CD1c-positive myeloid dendritic cell (primary cell): ENCODE data around the gene TEX19.

Source experiments
- DNase-seq: peaks from one replicate; pipeline ENCODE4 v3.0.0-alpha.2; 2016; ENCODE audit errors: extremely low spot score

TEX19 gene

DNA sequence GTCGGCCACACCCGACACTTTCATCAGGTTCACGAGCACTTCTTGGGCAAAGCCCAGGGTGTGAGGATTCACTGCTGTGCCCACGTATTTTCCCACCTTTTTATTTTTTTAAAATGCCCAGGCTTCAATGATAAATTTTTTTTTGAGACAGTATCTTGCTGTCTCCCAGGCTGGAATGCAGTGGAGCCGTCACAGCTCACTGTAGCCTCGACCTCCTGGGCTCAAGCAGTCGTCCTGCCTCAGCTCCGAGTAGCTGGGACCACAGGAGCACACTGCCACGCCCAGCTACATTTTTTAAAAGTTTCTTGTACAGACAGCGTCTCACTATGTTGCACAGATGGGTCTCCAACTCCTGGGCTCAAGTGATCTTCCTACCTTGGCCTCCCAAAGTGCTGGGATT, 30.3 kb downstream of the TEX19 start:
- no peak for DNase-seq

DNA sequence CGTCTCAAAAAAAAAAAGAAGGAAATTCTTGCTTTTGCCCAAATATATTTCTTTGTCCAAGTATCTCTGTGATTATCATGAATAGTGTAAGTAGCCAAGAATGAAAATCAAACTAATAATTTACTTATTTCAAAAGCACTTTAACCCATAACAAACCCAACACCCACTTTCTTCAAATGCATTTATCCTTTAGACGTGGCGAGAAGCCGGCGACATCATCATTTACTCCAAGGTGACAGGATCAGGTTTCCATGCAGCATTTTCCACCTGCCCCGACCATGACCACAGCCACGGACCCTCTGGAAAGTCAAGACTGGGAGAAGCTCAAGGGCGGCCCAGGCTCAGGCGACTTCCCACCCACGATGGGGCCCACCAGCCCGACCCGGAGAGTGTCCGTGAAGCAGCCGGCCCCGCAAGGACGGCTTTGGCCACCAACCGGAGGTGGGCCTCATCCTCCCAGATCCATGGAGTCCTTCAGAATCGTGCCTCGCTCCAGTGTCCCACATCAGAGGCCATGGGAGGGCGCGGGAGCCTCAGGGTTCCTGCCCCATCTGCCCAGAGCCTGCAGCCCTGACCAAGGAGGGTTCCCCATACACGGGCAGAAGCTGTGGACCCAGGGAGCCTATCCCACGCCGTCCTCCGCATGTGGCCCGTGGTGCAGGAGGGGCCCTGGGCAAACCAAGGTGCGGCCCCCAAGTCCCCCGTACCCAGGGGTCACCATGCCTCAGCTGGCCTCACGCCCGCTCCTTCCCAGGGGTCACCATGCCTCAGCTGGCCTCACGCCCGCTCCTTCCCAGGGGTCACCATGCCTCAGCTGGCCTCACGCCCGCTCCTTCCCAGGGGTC, 31.2 kb downstream of the TEX19 start:
- DNase-seq: no peak

DNA sequence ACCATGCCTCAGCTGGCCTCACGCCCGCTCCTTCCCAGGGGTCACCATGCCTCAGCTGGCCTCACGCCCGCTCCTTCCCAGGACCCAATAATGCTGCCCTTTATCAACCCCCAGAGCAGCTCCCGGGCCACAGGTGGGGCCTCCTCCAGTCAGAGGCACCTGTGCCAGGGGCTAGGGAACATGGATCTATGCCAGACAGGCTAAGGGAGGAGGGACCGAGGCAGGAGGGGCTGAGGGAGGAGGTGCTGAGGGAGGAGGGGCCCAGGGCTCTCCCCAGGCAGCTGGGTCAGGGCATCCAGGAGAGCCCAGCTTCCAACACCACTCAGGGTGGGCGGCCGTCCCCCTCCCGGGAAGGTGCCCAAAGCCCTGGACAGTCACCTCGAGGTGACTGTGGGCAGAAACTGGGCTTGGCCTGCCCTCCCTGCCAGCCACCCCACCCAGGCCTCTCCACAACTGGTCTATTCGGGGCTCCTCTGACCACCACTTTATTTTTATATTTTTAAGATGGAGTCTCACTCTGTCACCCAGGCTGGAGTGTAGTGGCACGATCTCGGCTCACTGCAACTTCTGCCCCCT, 31.9 kb downstream of the TEX19 start:
- DNase-seq: no peak

DNA sequence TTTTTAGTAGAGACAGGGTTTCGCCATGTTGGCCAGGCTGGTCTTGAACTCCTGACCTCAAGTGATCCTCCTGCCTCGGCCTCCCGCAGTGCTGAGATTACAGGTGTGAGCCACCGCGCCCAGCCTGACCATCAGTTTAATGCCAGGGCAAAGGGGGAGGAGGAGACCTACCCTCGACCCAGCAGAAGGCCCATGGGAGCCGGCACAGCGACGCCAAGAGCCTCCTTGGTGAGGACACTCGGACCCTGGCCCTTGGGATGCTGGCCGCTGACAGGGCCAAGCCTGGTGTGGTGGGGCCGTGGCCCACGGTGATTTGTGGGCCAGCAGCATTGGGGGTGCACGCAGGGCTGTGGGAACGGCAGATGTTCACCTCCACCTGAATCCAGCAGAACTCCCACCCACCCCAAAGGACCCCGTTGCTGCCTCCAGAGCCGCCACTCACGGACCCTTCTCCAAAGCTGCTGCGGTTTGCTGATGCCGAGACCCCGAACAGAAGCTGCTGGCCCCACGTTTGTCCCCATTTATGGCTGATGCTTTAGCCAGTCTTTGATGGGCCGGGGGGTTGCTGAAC, 32.5 kb downstream of the TEX19 start:
- DNase-seq: no peak

DNA sequence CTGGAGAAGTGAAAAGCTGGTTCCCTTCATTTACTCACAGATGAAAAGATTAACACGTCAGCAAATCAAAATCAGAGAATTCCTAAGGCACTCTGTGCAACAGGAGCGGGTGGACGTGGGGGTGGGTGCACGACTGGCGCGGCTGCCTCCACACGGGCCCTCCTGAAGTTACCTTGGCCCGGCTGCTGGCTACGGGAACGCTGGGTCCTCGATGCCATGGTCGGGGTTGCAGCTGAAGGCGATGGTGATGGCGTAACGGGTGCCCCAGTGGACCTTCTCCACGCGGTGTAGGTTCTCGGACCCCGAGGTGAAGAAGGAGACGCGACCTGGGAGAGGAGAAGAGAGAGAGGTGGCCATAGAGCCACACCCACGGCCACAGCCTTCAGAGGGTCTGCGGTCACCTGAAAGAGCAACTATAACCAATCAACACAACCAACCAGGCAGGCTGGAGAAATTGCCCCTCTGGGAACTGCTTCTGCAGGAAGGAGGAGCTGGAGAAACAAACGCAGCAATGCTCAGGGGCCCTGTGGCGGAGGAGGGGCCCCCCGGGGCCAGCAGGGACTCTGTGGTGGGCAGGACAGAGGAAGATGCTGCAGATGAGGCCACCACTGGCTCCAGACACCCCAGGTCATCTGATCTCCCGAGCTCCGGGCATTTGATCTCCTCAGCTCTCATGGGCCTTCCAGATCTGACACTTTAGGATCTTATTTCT, 33.3 kb downstream of the TEX19 start:
- DNase-seq: no peak

DNA sequence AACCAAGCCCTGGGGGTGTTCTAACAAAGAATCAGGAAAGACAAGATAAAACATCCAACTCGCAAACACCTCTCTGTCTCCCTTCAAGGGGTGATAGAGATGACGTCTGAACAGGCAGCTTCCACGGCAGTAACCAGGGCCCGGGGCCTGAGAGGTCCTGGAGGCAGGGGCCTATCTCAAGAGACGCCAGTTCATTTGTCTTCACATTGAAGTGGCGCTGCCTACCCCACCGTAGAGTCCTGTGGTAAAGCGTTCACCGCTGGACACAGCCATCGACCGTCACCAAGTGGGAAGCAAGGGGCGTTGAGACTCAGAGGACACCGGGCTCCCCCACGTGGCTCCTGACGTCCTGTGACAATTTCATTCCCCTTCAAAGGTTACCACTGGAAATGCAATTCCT, 33.9 kb downstream of the TEX19 start:
- DNase-seq: no peak

DNA sequence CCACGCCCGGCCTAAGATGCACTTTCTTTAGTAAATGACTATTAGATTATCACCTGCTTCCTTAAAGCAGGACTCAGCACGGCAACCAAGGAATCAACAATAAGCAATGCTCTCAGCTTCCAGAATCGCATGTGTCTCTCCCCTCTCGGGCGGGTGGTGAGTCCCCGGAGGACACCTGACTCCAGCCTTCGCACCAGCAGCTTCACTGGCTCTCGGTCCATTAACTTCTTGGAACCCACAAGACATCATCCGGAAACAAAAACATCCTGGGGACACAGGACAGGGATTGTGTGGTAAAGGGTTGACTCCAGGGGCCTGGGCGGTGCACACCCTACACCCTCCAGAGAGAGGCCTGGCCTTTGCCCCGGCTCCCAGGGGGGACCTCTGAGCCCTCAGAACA, 35.2 kb downstream of the TEX19 start:
- no peak for DNase-seq

DNA sequence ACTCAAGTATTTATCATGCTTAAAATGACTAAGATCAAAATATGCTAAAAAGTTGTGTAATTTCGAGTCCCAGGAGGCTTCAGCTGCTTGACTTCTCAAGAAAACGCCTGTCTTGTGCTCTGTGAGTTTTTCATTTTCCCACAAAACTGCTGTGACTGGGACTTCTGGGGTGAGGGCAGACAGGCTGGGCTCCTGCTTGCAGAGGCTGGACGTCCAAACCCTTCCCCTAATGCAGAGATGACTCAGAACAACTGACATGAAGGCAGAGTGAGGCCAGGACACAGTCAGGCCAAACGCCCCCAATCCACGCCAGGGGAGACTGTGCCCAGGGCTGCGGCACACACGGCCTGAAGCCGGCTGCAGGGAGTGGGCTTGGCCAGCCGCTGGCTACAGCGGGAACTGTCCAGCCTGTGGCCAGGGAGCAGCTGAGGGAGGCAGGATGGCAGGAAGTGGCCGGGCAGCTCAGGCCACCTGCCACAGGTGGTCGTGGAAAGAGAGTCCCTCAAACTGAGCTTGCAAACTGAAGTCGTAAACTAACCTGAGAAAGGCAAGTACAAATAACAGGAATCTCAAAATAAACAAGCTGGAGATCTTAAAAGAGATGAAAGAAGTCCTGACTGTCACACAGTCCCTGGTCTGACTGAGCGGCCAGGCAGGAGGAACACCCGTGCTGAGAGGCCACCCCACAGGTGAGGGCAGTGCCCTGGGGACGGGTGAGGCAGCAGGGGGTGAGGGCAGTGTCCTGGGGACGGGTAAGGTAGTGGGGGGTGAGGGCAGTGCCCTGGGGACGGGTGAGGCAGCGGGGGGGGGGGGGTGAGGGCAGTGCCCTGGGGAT, 37.8 kb downstream of the TEX19 start:
- DNase-seq: peak; percentile 34

DNA sequence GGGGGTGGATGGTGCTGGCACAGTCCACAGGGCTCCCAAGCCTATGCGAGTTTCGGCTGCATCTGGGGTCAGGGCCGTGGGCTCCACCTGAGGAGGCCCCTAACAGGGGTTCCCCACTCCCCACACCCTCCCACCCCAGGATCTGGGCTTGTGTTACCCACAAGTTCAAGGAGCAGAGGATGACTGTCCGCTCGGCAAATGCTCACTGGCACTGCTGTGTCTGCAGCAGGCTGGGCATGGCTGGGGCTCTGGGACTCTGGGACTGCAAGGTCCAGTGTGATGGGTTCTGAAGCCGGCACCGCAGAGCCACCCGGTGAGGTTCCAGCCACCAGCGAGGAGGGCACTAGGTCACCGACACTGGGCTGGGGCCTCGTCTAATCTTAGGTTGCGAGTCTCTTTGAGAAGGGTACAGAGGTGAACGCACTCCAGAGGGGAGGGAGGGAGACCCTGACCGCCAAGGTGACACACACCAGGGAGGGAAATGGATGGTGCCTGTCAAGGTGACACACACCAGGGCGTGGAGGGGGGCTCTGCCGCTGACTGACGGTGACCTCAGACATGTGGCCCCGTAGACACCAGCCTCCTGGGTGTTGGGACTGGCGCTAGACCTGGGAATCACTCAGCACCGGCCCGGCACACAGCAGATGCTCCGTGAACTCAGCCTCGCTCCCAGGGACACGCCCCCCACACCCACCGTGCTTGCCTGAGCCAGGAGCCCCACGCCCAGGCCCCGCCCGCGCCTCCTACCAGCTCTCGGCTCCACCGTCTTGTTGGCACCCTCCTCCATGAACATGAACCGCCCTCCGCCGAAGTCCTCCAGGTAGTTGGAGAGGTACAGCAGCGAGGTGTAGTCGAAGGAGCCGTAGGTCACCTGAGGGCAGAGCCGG, 38.6 kb downstream of the TEX19 start:
- DNase-seq: no peak

DNA sequence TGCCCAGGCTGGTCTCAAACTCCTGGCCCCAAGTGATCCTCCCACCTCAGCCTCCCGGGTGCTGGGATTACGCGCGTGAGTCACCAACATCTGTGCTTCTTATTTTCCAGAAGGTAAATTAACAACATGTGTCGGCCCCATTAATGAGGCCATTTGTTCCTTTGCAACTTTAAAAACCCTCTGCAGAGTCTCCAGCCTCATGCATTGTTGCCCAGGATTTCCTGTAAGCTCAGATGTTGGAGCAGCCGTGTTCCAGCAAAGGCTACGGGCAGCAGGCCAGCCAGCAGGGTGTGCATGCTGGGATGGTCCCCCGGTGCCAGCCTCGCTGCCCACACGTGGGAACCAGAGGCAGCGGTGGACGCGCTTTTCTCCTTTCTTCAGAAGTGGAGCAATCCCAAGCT, 40.0 kb downstream of the TEX19 start:
- DNase-seq: peak; percentile 44

DNA sequence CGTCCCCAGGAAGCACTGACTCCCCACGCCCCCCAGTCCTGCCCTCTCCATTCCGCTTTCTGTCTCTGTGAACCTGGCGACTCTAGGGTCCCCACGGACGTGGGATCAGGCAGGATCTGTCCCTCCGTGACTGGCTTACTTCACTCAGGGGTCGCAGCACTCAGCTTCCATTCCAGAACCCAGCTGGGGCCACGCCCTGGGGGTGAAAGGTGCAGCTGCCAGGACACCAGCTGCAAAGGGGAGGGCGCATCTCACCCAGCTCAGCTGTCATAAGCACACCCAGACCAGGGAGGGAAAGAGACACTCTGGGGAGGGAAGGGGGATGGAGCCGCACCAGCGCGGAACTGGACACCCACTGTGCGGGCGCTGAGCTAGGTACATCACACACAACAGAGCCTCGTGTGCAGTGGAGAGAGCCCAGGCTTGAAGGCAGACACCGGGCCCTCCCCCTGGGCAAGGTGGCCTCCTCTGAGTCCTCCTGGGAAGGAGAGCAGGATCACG, 40.6 kb downstream of the TEX19 start:
- no peak for DNase-seq

DNA sequence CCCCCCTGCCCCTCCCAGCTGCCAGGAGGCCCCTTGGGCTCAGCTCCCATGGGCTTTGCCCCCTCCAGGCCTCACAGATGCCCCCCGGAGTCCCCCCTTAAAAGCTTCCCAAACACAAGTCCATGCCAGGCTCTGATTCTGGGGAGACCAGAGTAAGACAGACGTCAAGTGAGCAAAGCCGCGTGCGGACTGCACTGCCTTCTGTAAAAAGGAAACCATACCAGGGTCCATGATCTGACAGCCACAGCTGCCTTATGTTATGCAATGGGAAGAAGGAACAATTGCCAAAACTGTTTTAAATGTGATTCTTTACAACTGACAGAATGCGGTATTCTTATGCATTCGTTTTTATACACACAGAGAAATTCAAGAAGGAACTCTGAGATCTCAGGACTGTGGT, 41.2 kb downstream of the TEX19 start:
- peak; percentile 56 for DNase-seq

DNA sequence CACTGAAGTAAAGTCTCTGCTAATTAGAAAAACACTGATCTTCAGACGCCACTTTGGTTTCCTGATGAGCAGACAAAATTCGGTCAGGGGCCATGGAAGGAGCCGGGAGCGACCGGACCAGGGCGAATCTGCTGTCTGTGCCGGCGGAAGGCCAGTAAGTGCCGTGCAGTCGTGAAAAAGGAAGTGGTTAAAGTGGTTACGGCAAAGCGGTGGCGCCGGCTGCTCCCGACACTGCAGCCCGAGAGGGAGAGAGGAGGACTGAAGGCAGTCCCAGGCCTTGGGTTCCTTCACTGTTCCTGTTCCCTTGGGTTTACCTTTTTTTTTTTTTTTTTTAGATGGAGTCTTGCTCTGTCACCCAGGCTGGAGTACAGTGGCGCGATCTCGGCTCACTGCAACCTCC, 41.8 kb downstream of the TEX19 start:
- DNase-seq: peak; percentile 87

DNA sequence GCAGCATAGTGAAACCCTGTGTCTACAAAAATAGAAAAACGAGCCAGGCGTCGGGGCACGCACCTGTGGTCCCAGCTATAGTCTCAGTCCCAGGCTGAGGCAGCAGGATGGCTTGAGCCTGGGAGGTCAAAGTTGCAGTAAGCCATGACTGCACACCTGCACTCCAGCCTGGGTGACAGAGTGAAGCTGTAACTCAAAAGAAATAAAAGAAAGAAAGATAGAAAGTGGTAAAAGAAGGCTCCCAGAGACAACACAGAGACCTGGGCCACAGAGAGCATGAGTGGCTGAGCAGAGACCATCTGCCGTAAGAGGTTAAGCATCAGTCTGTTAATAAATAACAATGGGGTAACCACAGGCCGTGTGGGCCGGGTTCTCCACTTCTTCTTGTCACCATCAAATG, 43.8 kb downstream of the TEX19 start:
- no peak for DNase-seq

DNA sequence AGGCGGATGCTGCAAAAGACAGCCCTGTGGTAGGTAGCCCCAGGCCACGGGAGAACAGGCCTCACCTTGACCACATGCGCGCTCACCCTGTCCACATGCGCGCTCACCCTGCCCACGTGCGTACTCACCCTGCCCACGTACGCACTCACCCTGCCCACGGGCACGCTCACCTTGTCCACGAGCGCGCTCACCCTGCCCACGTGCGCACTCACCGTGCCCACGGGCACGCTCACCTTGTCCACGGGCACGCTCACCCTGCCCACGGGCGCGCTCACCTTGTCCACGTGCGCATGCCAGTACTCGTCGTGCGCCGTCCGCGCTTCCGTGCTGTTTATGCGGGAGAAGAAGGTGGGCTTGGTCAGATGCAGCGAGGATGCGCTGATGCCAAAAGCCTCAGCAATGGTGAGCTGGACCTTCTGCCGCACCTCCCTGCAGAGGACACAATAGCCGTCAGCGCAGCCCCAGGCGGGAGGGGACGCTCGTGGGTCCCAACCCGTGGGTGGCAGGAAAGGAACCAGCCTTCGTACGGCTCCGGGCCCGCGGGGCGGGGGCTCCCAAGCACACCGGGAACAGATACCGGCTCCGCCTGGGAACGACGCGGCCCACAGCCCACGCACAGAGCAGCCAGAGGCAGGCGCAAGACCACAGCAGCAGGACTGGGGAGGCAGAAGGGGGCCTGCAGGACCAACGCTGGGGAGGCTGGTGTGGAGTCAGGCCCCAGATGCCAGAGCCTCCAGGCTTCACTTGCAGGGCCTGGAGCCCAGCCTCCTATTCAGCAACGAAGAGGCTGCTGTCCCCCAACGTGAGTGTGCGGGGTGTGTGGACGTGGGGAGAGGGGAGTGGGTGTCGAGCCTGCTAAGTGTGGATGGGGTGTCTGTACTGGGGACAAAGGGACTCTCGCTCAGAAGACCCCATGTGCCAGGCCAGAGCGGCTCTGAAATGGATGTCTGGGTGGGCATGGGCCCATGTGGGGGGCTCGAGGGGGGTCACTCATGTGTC, 44.9 kb downstream of the TEX19 start:
- no peak for DNase-seq

DNA sequence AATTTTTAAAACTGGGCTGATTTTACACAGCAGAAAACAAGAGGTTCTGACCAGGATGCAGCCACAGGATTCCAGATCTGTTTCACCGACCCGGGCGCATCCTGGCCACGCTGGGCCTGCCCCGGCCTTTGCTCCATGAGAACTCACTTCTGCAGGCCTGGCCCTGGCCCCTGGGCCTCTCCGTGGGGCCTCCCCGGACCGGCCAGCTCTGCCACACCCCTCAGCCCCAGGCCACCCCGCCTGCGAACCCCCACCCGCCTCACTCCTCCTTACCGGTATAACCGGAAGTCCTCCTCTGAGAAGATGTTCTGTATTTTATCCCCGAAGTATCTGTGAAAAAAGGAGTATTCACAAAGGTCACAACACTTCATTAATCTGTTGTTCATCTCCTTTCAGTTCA, 46.0 kb downstream of the TEX19 start:
- DNase-seq: no peak

DNA sequence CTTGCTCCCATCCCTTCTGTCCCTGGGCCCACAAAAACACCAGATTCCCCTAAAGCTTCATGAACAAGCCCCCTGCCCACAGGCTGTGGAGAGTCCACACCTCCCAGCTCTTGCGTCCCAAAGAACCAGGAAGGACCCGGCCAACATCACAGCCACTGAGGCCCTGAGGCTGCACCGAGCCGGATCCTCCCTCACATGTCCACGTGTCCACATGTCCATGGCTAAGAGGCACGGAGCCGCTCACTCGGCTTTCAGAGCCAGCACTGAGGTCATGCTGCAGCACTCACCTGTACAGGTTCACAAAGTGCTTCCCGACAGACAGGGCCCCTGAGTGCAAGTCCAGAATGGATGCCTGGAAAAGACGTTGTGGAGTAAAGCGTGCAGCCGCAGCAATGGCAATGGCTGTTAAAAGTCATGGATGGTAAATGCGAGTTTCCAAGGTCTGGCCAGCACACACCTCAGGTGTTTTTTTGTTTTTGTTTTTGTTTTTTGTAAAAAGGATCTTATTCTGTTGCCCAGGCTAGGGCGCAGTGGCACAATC, 47.2 kb downstream of the TEX19 start:
- no peak for DNase-seq

DNA sequence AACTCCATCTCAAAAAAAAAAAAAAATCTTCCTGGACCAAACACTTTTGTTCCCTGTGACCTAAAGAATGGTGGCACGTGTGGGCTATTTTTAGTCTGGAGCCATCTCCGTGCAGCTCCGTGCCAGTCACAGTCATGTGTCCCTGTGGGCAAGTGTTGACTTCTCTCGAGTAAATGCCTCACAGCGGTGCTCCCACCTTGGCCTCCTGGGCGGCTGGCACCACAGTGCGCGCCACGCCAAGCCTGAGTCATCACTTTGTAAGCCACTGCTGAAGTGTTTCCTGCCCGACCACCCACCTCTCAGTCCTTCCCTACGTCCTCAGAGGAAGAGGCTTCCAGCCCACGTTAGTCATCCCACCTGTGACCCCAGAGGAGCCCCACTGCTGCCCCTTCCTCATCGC, 48.2 kb downstream of the TEX19 start:
- DNase-seq: peak; percentile 48
